ENCODE measurements around the gene POLR2M. TPM values are rescaled to one million over a fixed set of nuclear protein-coding genes. Genes with fewer than 3 reads are reported as not detected.

The POLR2M gene
- total RNA-seq, 1 donor = 71.7 TPM

DNA sequence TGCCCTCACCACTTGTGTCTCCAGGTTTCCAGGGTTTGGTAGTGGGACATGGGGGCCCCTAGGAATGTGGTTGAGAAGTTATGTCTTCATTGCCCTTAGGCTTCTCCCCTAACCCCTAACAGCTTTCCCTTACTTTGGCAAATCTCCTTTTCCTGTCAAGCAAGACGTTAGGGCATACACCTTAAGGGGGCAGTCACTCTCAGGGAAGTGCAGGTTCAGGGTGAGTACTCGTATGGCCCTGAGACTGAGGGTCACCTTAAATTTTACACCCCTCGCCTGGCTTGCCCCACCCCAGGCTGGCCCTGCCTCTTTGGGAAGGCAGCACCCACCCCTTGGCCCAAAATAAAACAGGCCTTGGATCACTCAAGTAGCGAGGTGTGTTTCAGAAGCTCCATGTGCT, 33.5 kb downstream of the POLR2M start:
- no peak for DNase-seq (ENCODE audit: low read depth)
- no peak overlapping the region for H3K4me3 ChIP-seq (ENCODE audit: low read depth, low read length)
- TF ChIP-seq, protein P1, sequence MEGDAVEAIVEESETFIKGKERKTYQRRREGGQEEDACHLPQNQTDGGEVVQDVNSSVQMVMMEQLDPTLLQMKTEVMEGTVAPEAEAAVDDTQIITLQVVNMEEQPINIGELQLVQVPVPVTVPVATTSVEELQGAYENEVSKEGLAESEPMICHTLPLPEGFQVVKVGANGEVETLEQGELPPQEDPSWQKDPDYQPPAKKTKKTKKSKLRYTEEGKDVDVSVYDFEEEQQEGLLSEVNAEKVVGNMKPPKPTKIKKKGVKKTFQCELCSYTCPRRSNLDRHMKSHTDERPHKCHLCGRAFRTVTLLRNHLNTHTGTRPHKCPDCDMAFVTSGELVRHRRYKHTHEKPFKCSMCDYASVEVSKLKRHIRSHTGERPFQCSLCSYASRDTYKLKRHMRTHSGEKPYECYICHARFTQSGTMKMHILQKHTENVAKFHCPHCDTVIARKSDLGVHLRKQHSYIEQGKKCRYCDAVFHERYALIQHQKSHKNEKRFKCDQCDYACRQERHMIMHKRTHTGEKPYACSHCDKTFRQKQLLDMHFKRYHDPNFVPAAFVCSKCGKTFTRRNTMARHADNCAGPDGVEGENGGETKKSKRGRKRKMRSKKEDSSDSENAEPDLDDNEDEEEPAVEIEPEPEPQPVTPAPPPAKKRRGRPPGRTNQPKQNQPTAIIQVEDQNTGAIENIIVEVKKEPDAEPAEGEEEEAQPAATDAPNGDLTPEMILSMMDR (IDR thresholded peaks at IDR 0.05; ENCODE audit: insufficient read depth, low read depth, low read length) = no peak

DNA sequence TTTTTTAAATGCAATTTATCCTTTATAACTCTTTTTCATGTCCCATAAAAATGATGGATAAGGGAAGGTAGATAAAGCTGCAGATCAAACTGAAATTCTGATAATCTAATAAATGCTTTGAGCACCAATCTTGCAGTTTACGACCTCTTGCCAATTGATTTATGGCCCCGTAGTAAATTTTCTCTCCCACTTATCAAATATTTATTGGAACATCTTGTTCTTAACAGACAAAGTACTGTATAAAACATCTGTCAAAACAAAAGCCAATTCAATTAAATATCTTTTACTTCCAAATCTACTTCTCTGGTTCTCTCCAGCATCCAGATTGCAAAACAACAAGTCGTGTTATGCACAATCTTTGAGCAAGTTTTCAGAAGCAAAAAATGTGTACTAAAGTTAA, 34.6 kb downstream of the POLR2M start:
- TF ChIP-seq, protein P1 (IDR thresholded peaks at IDR 0.05; ENCODE audit: insufficient read depth, low read depth, low read length) = no peak
- H3K4me3 ChIP-seq (ENCODE audit: low read depth, low read length) = no peak overlapping the region
- peak; percentile 28 for DNase-seq (ENCODE audit: low read depth)

DNA sequence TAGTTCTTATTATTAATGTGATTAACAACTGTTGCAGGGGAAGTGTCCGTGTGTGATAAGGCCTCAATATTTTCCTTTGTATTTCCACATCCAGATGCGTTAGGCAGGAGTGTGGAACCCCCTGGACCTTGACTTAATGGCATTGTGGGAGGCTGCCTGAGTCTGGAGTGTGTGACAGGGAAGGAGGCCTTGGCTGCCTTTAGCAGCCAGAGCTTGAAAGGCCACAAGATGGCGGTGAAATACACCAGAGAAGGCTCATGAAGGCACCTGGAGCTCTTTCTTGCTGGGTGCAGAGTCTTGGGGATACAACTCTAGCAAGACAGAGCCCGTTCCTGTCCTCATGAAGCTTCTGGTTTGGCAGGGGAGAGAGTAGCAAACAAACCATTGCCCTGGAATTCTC, 36.9 kb downstream of the POLR2M start:
- no peak for DNase-seq (ENCODE audit: low read depth)
- TF ChIP-seq, protein P1 (IDR thresholded peaks at IDR 0.05; ENCODE audit: insufficient read depth, low read depth, low read length) = peak; percentile 26
- H3K4me3 ChIP-seq (ENCODE audit: low read depth, low read length) = no peak overlapping the region

DNA sequence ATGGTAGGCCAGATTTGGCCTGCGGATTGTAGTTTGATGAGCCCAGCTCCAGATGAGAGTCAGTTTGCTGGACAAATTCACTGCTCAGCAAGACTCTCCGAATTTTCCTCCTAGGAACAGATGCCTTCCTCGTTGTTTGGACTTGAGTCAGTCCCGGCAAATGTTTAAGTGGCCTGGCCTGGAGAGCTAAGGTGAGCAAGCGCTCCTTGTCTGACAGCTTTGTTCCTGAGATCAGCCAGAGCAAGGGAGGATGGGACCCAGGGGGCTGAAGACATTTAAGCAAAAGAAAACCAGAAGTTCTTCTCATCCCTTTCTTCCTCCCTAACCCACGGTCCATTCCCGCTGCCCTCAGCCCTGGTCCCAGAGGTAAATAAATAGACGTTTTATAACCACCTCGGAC, 40.3 kb downstream of the POLR2M start:
- TF ChIP-seq, protein P1 (IDR thresholded peaks at IDR 0.05; ENCODE audit: insufficient read depth, low read depth, low read length) = no peak
- H3K4me3 ChIP-seq (ENCODE audit: low read depth, low read length) = peak overlapping the region; percentile 33
- no peak for DNase-seq (ENCODE audit: low read depth)

DNA sequence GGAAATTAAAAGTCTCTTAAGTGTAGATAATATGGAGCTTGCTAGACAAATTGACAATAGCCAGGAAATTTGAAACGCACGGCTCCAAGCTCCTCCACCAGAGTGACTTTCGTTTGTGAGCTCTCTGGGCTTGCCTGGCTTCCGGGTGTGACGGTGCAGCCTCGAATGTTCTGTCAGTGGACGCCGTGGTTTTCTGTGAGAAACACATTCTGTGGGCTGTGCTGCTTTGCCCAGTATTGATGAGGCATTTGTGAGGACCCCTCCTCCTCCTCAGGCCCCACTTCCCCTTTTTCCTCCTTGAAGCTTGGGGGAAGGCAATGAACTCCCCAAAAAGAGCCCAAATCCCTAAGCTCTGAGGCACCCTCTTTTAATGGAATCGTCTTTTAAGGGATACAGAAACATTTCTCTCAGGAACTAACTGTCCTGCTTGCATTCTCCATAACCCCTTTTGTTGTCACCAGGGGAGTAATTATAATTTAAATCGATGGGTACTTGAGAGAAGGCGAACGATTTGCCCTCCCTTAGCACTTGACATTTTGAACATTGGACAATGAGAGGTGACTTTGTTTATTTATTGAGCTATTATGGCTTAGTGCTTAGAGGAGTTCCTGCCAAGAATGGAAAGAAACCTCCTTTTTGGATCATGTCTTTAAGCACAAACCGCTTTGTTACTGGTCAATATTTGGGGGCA, 40.8 kb downstream of the POLR2M start:
- TF ChIP-seq, protein P1 (IDR thresholded peaks at IDR 0.05; ENCODE audit: insufficient read depth, low read depth, low read length) = no peak
- peak; percentile 49 for DNase-seq (ENCODE audit: low read depth)
- H3K4me3 ChIP-seq (ENCODE audit: low read depth, low read length) = peak overlapping the region; percentile 33

DNA sequence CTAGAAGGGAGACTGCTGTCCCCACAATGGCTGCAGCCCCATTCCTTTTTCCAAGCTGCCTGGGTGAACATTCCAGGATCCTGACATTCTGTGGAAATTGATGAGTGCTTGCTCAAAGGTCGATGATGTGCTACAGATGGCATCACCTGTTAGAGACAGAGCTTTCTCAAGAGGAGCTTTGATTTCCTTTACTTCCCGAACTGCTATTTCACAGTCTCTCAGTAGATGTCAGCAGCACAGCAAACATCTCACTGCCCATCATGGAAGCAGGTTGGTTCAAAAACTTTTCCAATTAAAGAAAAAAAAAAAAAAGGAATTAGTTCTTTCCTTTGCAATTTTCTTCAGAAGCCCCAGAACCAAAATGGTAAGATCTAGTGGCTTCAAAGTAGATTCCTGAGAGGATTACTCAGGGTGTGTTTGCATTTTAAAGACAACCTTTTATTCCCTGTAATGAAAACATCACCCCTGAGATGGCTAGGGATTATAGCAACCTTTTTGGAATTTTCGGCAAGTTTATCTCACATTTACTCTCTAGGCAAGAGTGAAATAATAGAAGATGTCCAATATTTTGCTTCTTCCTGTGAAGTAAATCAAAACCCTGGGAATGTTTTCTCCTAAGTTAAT, 44.8 kb downstream of the POLR2M start:
- peak; percentile 48 for DNase-seq (ENCODE audit: low read depth)
- TF ChIP-seq, protein P1 (IDR thresholded peaks at IDR 0.05; ENCODE audit: insufficient read depth, low read depth, low read length) = peak; percentile 64
- no peak overlapping the region for H3K4me3 ChIP-seq (ENCODE audit: low read depth, low read length)
